IMR-90 (cell line): ENCODE measurements around the gene FTO. TPM values are rescaled to one million over a fixed set of nuclear protein-coding genes. Genes with fewer than 3 reads are reported as not detected.

ENCODE experiments used
- ATAC-seq: fragments of 200-7000 bp; cut with Tn5 transposase; 2 replicates; pipeline ENCODE4 v1.9.1; 2020; ENCODE audit warnings: low read depth, mild to moderate bottlenecking, moderate library complexity
- BruUV-seq: library from RNA; stranded (reverse); fragments of 400-500 nt; replicated peaks from 2 replicates; lab custom pipeline; 2021; lab: Mats Ljungman, UMichigan
- CTCF ChIA-PET: fragments of 300-600 bp; formaldehyde crosslinking; extraction: SDS; loops from one replicate; lab custom pipeline; 2021; ENCODE audit warnings: antibody characterized with exemption; lab: Yijun Ruan, JAX
- POLR2A ChIA-PET: fragments of 300-600 bp; sonication (Branson Sonifier 250); formaldehyde crosslinking; loops from one replicate; lab custom pipeline; 2022; ENCODE audit warnings: antibody characterized with exemption; ENCODE audit not compliant: unreplicated experiment; lab: Charles Lee
- DNase-seq: peaks from one replicate; pipeline ENCODE4 v3.0.0; 2013
- H2AFZ ChIP-seq: replicated peaks from 2 replicates; pipeline ENCODE3; 2013; ENCODE audit warnings: low read length, mild to moderate bottlenecking; ENCODE audit not compliant: poor library complexity
- H2AK5ac ChIP-seq: 2 replicates; pipeline ENCODE4 v1.6.1; 2013; ENCODE audit warnings: low read depth, low read length, inconsistent platforms
- H2AK9ac ChIP-seq: replicated peaks from 2 replicates; pipeline ENCODE3; 2013; ENCODE audit warnings: mild to moderate bottlenecking, low read depth, low read length, moderate library complexity; ENCODE audit not compliant: poor library complexity
- H2BK120ac ChIP-seq: 2 replicates; pipeline ENCODE4 v1.6.1; 2013; ENCODE audit warnings: low read depth, low read length, inconsistent platforms
- H2BK15ac ChIP-seq: 3 replicates; pipeline ENCODE4 v1.6.1; 2013; ENCODE audit warnings: low read depth, low read length, inconsistent platforms
- H2BK20ac ChIP-seq: 2 replicates; pipeline ENCODE4 v1.6.1; 2013; ENCODE audit warnings: low read depth, mild to moderate bottlenecking, inconsistent platforms, low read length, moderate library complexity
- H2BK5ac ChIP-seq: 2 replicates; pipeline ENCODE4 v1.6.1; 2013; ENCODE audit warnings: mild to moderate bottlenecking, low read depth, low read length, inconsistent platforms; ENCODE audit not compliant: poor library complexity, severe bottlenecking
- H3K14ac ChIP-seq: replicated peaks from 2 replicates; pipeline ENCODE4 v1.6.1; 2013; ENCODE audit warnings: low read depth, low read length, inconsistent platforms
- H3K18ac ChIP-seq: 2 replicates; pipeline ENCODE4 v1.6.1; 2013; ENCODE audit warnings: low read depth, low read length, control low read depth
- H3K23ac ChIP-seq: 2 replicates; pipeline ENCODE4 v1.6.1; 2013; ENCODE audit warnings: low read depth, low read length, inconsistent platforms
- H3K27ac ChIP-seq: 2 replicates; pipeline ENCODE4 v1.5.1; 2013; ENCODE audit warnings: mild to moderate bottlenecking, control low read depth, low read length; ENCODE audit not compliant: insufficient read depth
- H3K27me3 ChIP-seq: 2 replicates; pipeline ENCODE4 v1.6.1; 2013; ENCODE audit warnings: low read length; ENCODE audit not compliant: control insufficient read depth, insufficient read depth
- H3K36me3 ChIP-seq: 2 replicates; pipeline ENCODE4 v1.6.1; 2013; ENCODE audit warnings: low read length, mixed read lengths; ENCODE audit not compliant: control insufficient read depth, insufficient read depth
- H3K4ac ChIP-seq: 2 replicates; pipeline ENCODE4 v1.6.1; 2013; ENCODE audit warnings: low read depth, low read length, inconsistent platforms
- H3K4me1 ChIP-seq: 2 replicates; pipeline ENCODE4 v1.6.1; 2013; ENCODE audit warnings: low read length, mixed read lengths; ENCODE audit not compliant: control insufficient read depth, insufficient read depth
- H3K4me2 ChIP-seq: 2 replicates; pipeline ENCODE4 v1.6.1; 2013; ENCODE audit warnings: low read depth, mild to moderate bottlenecking, control low read depth, low read length, moderate library complexity
- H3K4me3 ChIP-seq: 2 replicates; pipeline ENCODE4 v1.5.1; 2013; ENCODE audit warnings: low read depth, mild to moderate bottlenecking, control low read depth, low read length, moderate library complexity; ENCODE audit not compliant: insufficient read depth
- H3K56ac ChIP-seq: 2 replicates; pipeline ENCODE4 v1.6.1; 2013; ENCODE audit warnings: low read length, inconsistent platforms; ENCODE audit not compliant: insufficient read depth; ENCODE audit errors: extremely low read depth
- H3K79me1 ChIP-seq, 2 experiments: 2 replicates each; pipeline ENCODE4 v1.6.1; 2013; ENCODE audit warnings: low read length in 2 of 2, inconsistent platforms in 1 of 2, low read depth in 1 of 2
- H3K9ac ChIP-seq: 2 replicates; pipeline ENCODE4 v1.6.1; 2013; ENCODE audit warnings: low read depth, low read length, control low read depth
- H3K9me1 ChIP-seq: 2 replicates; pipeline ENCODE4 v1.6.1; 2013; ENCODE audit warnings: low read length, inconsistent platforms; ENCODE audit not compliant: insufficient read depth
- H3K9me3 ChIP-seq: 2 replicates; pipeline ENCODE4 v1.6.1; 2013; ENCODE audit warnings: low read length; ENCODE audit not compliant: control insufficient read depth, insufficient read depth
- H4K20me1 ChIP-seq: 2 replicates; pipeline ENCODE4 v1.6.1; 2013; ENCODE audit warnings: low read length, inconsistent platforms; ENCODE audit not compliant: insufficient read depth
- H4K5ac ChIP-seq: 2 replicates; pipeline ENCODE4 v1.6.1; 2013; ENCODE audit warnings: mild to moderate bottlenecking, low read depth, low read length, control low read depth
- H4K8ac ChIP-seq, 2 experiments: 2 replicates each; pipeline ENCODE4 v1.6.1; 2013; ENCODE audit warnings: low read depth in 2 of 2, low read length in 2 of 2, control low read depth in 1 of 2, inconsistent platforms in 1 of 2
- H4K91ac ChIP-seq: 2 replicates; pipeline ENCODE4 v1.6.1; 2013; ENCODE audit warnings: low read depth, low read length, inconsistent platforms; ENCODE audit not compliant: insufficient read depth
- BHLHE40 ChIP-seq: fragments of 150-350 bp; IDR thresholded peaks from 2 replicates; pipeline ENCODE4 v1.6.1; 2016; ENCODE audit warnings: mild to moderate bottlenecking, low read depth, low read length
- CEBPB ChIP-seq: IDR thresholded peaks from 2 replicates; pipeline ENCODE4 v1.6.1; 2012; ENCODE audit warnings: low read depth, low read length, improper control_type of control experiment
- CHD1 ChIP-seq: IDR thresholded peaks from 2 replicates; pipeline ENCODE4 v1.6.1; 2012; ENCODE audit warnings: low read depth, low read length, improper control_type of control experiment
- CTCF ChIP-seq: conservative IDR thresholded peaks from 2 replicates; pipeline ENCODE4 v1.5.1; 2012; ENCODE audit warnings: mild to moderate bottlenecking, low read depth, low read length, improper control_type of control experiment
- ELK1 ChIP-seq: fragments of 150-350 bp; IDR thresholded peaks from 2 replicates; pipeline ENCODE4 v1.6.1; 2016; ENCODE audit warnings: low read depth, mild to moderate bottlenecking, low read length, moderate library complexity, borderline replicate concordance
- FOS ChIP-seq: fragments of 150-350 bp; IDR thresholded peaks from 2 replicates; pipeline ENCODE4 v1.6.1; 2016; ENCODE audit warnings: low read depth, low read length
- MAFK ChIP-seq: IDR thresholded peaks from 2 replicates; pipeline ENCODE4 v1.6.1; 2012; ENCODE audit warnings: low read depth, low read length, improper control_type of control experiment
- MAZ ChIP-seq: IDR thresholded peaks from 2 replicates; pipeline ENCODE4 v1.6.1; 2012; ENCODE audit warnings: low read depth, mild to moderate bottlenecking, low read length, improper control_type of control experiment, moderate library complexity, borderline replicate concordance
- MXI1 ChIP-seq: IDR thresholded peaks from 2 replicates; pipeline ENCODE4 v1.6.1; 2012; ENCODE audit warnings: low read depth, mild to moderate bottlenecking, low read length, moderate library complexity, borderline replicate concordance
- NFE2L2 ChIP-seq: fragments of 150-350 bp; IDR thresholded peaks from 2 replicates; pipeline ENCODE4 v1.6.1; 2016; ENCODE audit warnings: low read depth, mild to moderate bottlenecking, low read length
- POLR2A ChIP-seq: IDR thresholded peaks from 2 replicates; pipeline ENCODE4 v1.6.1; 2012; ENCODE audit warnings: mild to moderate bottlenecking, low read depth, low read length
- RAD21 ChIP-seq: IDR thresholded peaks from 2 replicates; pipeline ENCODE4 v1.6.1; 2012; ENCODE audit warnings: low read length, improper control_type of control experiment
- RCOR1 ChIP-seq: IDR thresholded peaks from 2 replicates; pipeline ENCODE4 v1.6.1; 2012; ENCODE audit warnings: mild to moderate bottlenecking, low read length, improper control_type of control experiment; ENCODE audit not compliant: insufficient replicate concordance
- RFX5 ChIP-seq: IDR thresholded peaks from 2 replicates; pipeline ENCODE4 v1.8.0; 2012; ENCODE audit warnings: low read depth, mild to moderate bottlenecking, low read length, moderate library complexity
- SMC3 ChIP-seq: fragments of 150-350 bp; IDR thresholded peaks from 2 replicates; pipeline ENCODE4 v1.6.1; 2016; ENCODE audit warnings: low read depth, mild to moderate bottlenecking, antibody characterized with exemption, low read length, moderate library complexity
- WGBS, 2 experiments: methylation state at CpG; one replicate each; pipeline versions ENCODE4 v1.1.5 to v1.1.7; 2013; ENCODE audit warnings: missing lambda C conversion rate in 2 of 2; ENCODE audit not compliant: insufficient read length in 1 of 2; ENCODE audit errors: extremely low coverage in 2 of 2; 5-methylcytosine and 5-hydroxymethylcytosine counted together
- dilution Hi-C: fragments of 300-500 bp; cut with HindIII; formaldehyde crosslinking; loops from one replicate; pipeline ENCODE4 v1.14.3; 2018; ENCODE audit warnings: low sequenced_read_pairs; ENCODE audit not compliant: unreplicated experiment
- in situ Hi-C: fragments of 300-500 bp; cut with MboI; formaldehyde crosslinking; loops from 3 replicates; pipeline ENCODE4 v1.14.3; 2019; ENCODE audit warnings: low sequenced_read_pairs, inconsistent platforms, mixed read lengths
- intact Hi-C: fragments of 100-400 bp; cut with micrococcal nuclease; formaldehyde crosslinking; loops from 2 replicates; pipeline ENCODE4 v1.10.0; 2022
- polyA plus RNA-seq, 3 experiments: library from polyadenylated mRNA; depleted of rRNA; stranded (reverse); fragments of >200 nt; gene quantifications; 2 replicates each; pipeline ENCODE4 v1.2.3, GENCODE V29; 2012; ENCODE audit warnings: low replicate concordance in 1 of 3
- total RNA-seq: library from RNA; depleted of rRNA; stranded (reverse); fragments of >200 nt; gene quantifications from 2 replicates; pipeline ENCODE4 v1.2.3, GENCODE V29; 2012
- TF ChIP-seq, protein P1 (sequence below): fragments of 150-350 bp; IDR thresholded peaks from 2 replicates; pipeline ENCODE4 v1.6.1; 2017; ENCODE audit warnings: mild to moderate bottlenecking, antibody characterized with exemption, low read length, low read depth

Gene FTO
- total and polyA plus RNA-seq, 2 of the 4 experiments (the other 2 are of a cell fraction) = 70.3 to 132 TPM

- BruUV-seq = no TSS peak
- ChIA-PET POLR2A (no interaction called here), CTCF (no interaction called here)
- no peak overlapping the region for H3K27ac ChIP-seq
- no peak overlapping the region for H2BK120ac ChIP-seq
- H3K23ac ChIP-seq = no peak overlapping the region
- no peak overlapping the region for H2BK20ac ChIP-seq
- no peak overlapping the region for H4K5ac ChIP-seq
- dilution Hi-C loops = no loop called here
- H3K14ac ChIP-seq = no peak overlapping the region
- H3K9ac ChIP-seq = no peak overlapping the region
- H3K4me1 ChIP-seq = peaks cover 4% of the 10 kb centered on the region; the same call in 1 of the 2 replicates
- H3K4me2 ChIP-seq = no peak overlapping the region
- H3K4ac ChIP-seq = no peak overlapping the region
- WGBS, 2 experiments = no CpG with 5 or more reads among the region's 3 CpGs
- in situ Hi-C loops = no loop called here
- H4K91ac ChIP-seq = no peak overlapping the region
- H2AK9ac ChIP-seq = no peak overlapping the region
- H4K20me1 ChIP-seq = no peaks in the 10 kb centered on the region
- H3K36me3 ChIP-seq = no peaks in the 10 kb centered on the region
- intact Hi-C loops = no loop called here
- no peak overlapping the region for H2BK5ac ChIP-seq
- no peaks in the 10 kb centered on the region for H3K9me3 ChIP-seq
- ATAC-seq (no peak), DNase-seq (no peak)
- H2BK15ac ChIP-seq = no peak overlapping the region
- no peaks in the 10 kb centered on the region; the same call in 1 of the 2 replicates for H3K9me1 ChIP-seq
- no peak overlapping the region for H3K4me3 ChIP-seq
- H3K56ac ChIP-seq = no peak overlapping the region
- no peak overlapping the region for H4K8ac ChIP-seq
- no peak overlapping the region for H2AFZ ChIP-seq
- no peak overlapping the region for H3K18ac ChIP-seq
- no peaks in the 10 kb centered on the region for H3K27me3 ChIP-seq
- H3K79me1 ChIP-seq = peaks cover 0 to 4% of the 10 kb centered on the region in 2 experiments; a peak in 2 of 4 replicates
- H2AK5ac ChIP-seq = no peak overlapping the region
- TF ChIP-seq CEBPB (no peak), MAFK (no peak), POLR2A (no peak), RFX5 (no peak), BHLHE40 (no peak), ELK1 (no peak), RAD21 (no peak), MAZ (no peak), CHD1 (no peak), RCOR1 (no peak), SMC3 (no peak), FOS (no peak), CTCF (no peak), NFE2L2 (no peak), MXI1 (no peak)
- TF ChIP-seq, protein P1, sequence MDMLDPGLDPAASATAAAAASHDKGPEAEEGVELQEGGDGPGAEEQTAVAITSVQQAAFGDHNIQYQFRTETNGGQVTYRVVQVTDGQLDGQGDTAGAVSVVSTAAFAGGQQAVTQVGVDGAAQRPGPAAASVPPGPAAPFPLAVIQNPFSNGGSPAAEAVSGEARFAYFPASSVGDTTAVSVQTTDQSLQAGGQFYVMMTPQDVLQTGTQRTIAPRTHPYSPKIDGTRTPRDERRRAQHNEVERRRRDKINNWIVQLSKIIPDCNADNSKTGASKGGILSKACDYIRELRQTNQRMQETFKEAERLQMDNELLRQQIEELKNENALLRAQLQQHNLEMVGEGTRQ = no peak
These were observed 221.6 kb downstream of the FTO start for GRCh38 chr16:53925526-53925925.
